ENCODE data around the gene KIF17.

KIF17 gene

GRCh38 chr1:20616847-20617487, 100.8 kb downstream of the KIF17 start:
- no peak for DNase-seq

GRCh38 chr1:20615946-20616846, 101.6 kb downstream of the KIF17 start:
- no peak for DNase-seq

- no peak for DNase-seq
Measured at GRCh38 chr1:20614131-20614579, 103.7 kb downstream of the KIF17 start.

Measured in activated gamma-delta T cell (primary cell).